GM21381 (cell line): ENCODE measurements around the gene PTPRE.

ENCODE experiments used
- ATAC-seq: cut with Tn5 transposase; IDR thresholded peaks from one replicate; pipeline ENCODE4 v1.9.1; 2021; ENCODE audit warnings: mild to moderate bottlenecking, moderate library complexity; ENCODE audit not compliant: unreplicated experiment

The PTPRE gene

GRCh38 chr10:128018691-128019090, 111.8 kb downstream of the PTPRE start:
- ATAC-seq: no peak

DNA sequence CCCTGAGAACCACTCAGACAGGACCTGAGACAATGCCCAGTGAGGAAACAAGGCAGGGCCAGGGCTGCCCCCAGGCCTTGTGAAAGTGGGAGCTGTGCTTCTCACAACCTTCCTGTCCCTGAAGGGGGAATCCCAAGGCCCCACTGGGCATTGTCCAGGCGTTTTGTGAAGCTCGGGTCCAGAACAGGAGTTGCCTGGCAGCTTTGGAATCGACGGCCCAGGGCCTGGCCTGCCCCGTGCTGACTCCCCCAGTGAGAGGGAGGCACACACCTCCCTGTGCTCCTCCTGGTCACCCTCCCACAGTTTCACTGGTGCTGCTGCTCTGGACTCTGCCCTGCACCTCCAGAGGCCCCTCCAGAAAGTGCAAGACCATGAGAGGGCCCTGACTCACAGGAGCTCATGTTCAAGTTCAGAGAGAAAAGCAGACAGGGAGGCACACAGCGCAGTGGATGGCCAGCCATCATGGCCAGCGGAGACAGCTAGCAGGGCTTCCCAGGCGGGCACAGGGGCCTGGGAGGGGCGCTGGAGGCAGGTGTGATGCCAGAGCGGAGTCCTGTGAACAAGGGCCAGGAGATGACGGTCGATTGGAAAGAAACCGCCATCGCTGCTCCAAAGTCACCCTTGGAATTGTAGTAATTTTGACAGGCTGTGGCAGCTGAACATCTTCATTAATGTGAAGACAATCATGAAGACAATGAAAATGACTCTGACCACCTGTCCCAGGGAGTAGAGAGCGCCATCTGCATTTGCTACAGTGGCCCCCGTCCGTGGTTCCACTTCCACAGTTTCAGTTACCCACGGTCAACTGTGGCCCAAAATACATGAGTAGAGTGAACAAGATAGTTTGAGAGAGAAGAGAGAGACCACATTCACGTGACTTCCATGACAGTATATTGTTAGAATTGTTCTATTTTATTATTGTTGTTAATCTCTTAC, 115.6 kb downstream of the PTPRE start:
- no peak for ATAC-seq

DNA sequence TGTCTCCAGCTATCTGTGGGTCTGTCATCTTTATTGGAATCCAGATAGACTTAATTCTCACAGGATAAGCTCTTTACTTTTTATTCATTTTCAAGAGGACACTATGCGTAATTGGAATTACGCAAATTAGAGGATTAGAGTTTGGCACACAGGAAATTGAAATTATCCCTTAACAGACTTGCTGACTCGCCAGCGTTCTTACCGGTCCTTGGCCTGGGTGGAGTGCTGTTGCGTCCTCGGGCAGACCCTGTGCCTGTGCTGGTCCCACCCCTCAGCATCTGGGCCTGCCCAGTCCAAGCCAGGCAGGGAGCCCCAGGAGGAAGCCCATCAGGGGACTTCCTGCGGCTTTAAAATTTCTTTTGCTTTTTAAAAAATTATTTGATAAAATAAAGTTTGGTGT, 117.5 kb downstream of the PTPRE start:
- no peak for ATAC-seq

DNA sequence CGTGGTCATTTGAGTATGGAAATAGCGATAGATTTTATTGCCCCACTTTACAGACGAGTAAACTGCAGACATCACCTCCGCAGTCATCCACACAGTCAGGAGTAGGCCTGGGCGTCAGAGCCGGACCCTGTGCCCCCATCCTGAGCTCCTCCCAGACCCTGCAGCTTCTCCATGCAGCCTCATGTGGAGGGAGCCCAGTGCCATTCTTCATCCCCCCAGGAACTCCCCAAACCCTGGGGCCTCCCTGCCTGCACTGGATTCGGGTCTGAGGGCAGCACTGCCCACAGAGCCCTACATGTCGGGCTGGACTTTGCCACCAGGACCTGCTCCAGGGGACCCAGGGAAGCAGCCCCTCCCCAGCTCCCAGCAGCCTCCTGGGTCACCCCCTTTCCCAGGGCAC, 118.5 kb downstream of the PTPRE start:
- no peak for ATAC-seq

GRCh38 chr10:128025951-128026350, 119.0 kb downstream of the PTPRE start:
- no peak for ATAC-seq

- ATAC-seq: no peak
Observed at GRCh38 chr10:128026615-128027300, 119.9 kb downstream of the PTPRE start.

GRCh38 chr10:128027306-128027705, 120.4 kb downstream of the PTPRE start:
- no peak for ATAC-seq

DNA sequence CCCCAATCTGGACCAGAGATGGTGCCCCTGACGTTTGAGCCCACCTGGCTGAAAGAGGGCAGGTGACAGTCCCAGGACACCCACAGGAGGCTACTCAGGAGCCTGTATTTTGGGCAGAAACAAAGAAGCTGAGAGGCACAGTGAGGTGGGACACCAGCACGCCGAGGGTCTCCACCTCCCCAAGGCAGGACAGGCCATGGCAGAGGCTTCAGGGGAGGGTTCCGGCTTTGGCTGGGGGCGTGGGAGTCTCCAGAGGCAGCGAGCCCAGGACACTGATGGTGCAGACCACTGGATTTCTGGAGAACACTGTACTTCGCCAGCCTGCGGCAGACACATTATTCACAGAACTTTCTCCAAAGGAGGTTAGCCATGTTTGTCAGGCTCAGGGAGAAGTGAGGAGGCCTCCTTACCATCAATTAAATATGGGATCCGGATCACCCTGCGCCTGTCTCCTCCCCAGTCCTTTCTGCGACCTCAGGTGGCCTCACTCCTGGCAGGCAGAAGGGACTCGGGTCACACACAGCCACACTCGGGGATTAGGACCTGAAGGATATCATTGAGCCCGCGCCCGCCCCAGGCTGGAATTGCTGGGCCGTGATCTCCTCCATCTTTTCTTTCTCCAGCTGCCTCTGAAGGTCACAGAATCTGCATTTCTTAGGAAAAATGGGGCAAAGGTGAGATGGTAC, 121.1 kb downstream of the PTPRE start:
- ATAC-seq: no peak

DNA sequence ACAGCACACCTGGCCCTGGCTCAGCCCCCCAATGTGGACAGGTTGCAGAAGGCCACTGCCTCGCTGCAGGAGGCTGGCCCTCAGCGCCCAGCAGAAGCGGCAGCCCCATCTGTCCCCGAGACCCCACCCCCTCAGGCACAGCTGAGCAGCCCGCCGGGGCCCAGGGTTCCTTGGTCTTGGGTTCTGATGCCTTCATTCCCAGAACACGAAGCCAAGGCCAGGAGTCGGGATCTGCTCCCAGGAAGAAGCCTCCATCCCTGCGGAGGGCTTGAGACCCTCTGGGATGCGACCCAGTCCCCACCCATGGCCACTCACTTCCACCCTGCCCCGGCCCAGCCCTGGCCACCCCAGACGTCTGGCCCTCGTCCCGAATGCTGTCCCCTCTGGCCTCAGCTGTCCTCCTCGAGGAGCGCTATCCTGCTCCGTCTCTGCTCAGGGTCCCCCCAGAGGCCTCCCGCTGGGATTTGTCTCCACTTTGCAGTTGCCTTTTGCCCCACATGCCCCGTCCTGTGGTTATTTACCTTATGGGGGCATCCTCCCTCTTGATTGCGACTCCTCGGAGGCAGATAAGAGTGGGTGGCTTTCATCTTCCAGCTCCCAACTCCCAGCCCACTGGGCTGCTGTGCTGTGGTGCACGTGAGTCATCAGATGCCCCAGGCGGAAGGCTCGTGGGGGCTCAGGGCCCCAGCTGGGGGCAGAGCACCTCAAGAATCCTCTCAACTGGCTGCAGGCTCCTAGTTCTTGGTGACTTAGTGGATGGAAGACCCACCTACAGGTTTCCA, 121.8 kb downstream of the PTPRE start:
- ATAC-seq: no peak

- no peak for ATAC-seq
Observed at GRCh38 chr10:128029290-128029651, 122.4 kb downstream of the PTPRE start.

- no peak for ATAC-seq
Observed at GRCh38 chr10:128029731-128030369, 122.9 kb downstream of the PTPRE start.

GRCh38 chr10:128030498-128031072, 123.7 kb downstream of the PTPRE start:
- ATAC-seq: no peak

GRCh38 chr10:128031216-128031615, 124.3 kb downstream of the PTPRE start:
- no peak for ATAC-seq

DNA sequence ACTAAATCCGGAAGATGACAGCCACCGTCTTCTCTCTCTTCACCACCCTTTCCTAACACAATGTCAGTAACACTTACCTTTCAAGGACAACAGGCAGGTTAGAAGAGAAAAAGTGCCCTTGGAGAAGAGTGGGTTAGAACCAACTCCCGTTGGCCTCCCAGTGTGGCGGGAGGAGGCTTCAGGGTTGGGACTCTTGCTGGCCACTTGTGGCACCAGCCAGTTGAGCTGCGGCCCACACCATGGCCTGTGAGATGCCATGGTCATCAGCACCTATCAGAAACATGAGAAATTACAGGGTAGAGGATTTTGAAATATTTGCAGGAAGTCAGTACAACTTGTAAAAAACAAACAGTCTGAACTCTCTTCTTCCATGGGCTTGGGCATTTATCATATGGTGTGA, 125.6 kb downstream of the PTPRE start:
- no peak for ATAC-seq

- peak; percentile 74 for ATAC-seq
Observed at GRCh38 chr10:128035557-128035973, 128.7 kb downstream of the PTPRE start.

DNA sequence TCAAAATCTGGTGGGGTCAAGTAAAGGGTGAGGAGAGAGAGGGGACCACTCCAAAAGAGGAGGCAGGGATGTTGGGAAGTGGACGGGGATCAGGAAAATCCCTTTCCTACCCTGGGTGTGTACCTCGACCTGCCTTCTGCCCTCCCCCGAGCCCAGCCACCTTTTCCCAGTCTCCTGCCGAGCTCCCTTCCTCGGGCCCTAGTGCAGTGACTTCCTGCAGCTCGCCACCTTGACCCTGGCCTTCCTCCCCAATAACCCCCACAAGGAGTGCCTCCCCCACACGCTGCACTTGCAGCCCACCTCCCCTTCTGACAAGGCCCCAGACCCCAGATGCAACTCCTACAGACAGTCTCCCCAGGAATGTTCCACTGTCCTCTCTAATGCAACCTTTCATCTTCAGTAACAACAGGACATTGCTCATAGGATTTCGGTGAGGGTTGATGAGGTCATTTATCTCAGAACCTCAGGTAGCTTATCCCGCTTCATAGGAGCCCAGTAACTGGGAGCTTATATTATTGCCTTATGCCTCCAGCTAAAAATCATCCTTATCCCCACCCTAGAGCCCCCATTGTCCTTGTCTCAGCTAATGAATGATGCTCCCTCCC, 129.2 kb downstream of the PTPRE start:
- ATAC-seq: no peak

DNA sequence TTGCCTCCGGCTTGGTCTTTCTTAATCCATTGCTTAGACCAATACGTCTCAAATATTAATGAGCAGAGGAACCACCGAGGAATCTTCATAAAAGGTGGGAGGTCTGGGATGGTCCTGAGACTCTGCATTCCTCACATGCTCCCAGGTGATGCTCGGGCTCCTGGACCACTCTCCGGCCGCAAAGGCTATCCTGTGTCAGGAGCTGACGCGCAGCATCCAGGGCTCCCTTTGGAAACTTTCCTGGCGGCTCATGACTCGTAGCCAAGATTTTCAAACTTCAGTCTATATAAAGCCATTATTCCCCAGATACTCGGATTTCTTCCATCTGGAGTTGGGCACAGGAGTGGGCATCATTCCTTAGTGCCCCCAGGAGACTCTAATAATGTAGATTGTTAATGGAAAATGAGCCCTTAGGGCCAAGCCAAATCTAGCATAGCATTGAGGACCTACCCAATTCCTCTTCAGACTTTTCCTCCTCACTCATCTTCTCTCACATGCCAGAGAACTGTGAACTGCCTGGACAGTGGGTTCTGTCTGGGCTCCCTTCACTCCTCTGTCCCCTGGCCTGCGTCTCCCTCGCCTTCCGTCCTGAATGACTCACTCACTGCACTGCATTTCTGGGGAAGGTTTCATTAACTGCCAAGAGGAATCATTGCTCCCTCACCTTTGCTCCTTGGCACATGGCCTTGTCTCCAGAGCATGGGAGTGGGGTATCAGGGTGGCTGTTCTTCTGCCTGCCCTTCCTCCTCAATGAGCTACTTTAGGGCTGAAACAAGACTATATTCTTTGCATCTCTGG, 130.0 kb downstream of the PTPRE start:
- ATAC-seq: no peak

GRCh38 chr10:128040096-128040495, 133.2 kb downstream of the PTPRE start:
- ATAC-seq: no peak

GRCh38 chr10:128040681-128041080, 133.8 kb downstream of the PTPRE start:
- no peak for ATAC-seq
